GM12878 (cell line): Measurements from ENCODE around the gene RNU6-9. TPM values are rescaled to one million over a fixed set of nuclear protein-coding genes. Genes with fewer than 3 reads are reported as not detected.

ENCODE experiments used
- BHLHE40 ChIP-seq, 2 experiments: fragments of 450-650 bp in 1 of 2; IDR thresholded peaks; 2 replicates each; pipeline ENCODE4 v1.6.1; 2011 to 2017; ENCODE audit warnings: low read depth in 2 of 2, borderline replicate concordance in 1 of 2, improper control_type of control experiment in 1 of 2, low read length in 1 of 2, mild to moderate bottlenecking in 1 of 2
- FOXK2 ChIP-seq: fragments of 450-650 bp; IDR thresholded peaks from 2 replicates; pipeline ENCODE4 v1.6.1; 2017; ENCODE audit warnings: mild to moderate bottlenecking, moderate library complexity
- IKZF2 ChIP-seq, 2 experiments: fragments of 450-650 bp; IDR thresholded peaks; 2 replicates each; pipeline ENCODE4 v1.6.1; 2017; ENCODE audit warnings: mild to moderate bottlenecking in 2 of 2, moderate library complexity in 2 of 2
- JUNB ChIP-seq: IDR thresholded peaks from 2 replicates; pipeline ENCODE4 v1.6.1; 2016; ENCODE audit warnings: antibody characterized with exemption, mild to moderate bottlenecking
- KLF5 ChIP-seq: fragments of 450-650 bp; IDR thresholded peaks from 2 replicates; pipeline ENCODE4 v1.6.1; 2014; ENCODE audit warnings: mild to moderate bottlenecking; ENCODE audit not compliant: partially characterized antibody
- MAX ChIP-seq: IDR thresholded peaks from 2 replicates; pipeline ENCODE4 v1.6.1; 2012; ENCODE audit warnings: low read depth, low read length, improper control_type of control experiment
- MTA3 ChIP-seq: IDR thresholded peaks from 2 replicates; pipeline ENCODE4 v1.6.1; 2012; ENCODE audit warnings: low read length, inconsistent platforms, borderline replicate concordance
- NFXL1 ChIP-seq: fragments of 450-650 bp; IDR thresholded peaks from 2 replicates; pipeline ENCODE4 v1.6.1; 2017; ENCODE audit warnings: antibody characterized with exemption, mild to moderate bottlenecking, borderline replicate concordance
- NFYA ChIP-seq: IDR thresholded peaks from 2 replicates; pipeline ENCODE4 v1.6.1; 2011; ENCODE audit warnings: low read depth, mild to moderate bottlenecking, low read length, improper control_type of control experiment, borderline replicate concordance
- RELA ChIP-seq: fragments of 450-650 bp; IDR thresholded peaks from 2 replicates; pipeline ENCODE4 v1.8.0; 2014; ENCODE audit warnings: borderline replicate concordance; ENCODE audit not compliant: partially characterized antibody
- SIN3A ChIP-seq: IDR thresholded peaks from 2 replicates; pipeline ENCODE4 v1.6.1; 2012; ENCODE audit warnings: low read depth, low read length, improper control_type of control experiment
- SIX5 ChIP-seq: IDR thresholded peaks from 2 replicates; pipeline ENCODE4 v1.6.1; 2011; ENCODE audit warnings: mild to moderate bottlenecking, low read depth, low read length, moderate library complexity; ENCODE audit not compliant: severe bottlenecking
- SMAD5 ChIP-seq: IDR thresholded peaks from 2 replicates; pipeline ENCODE4 v1.6.1; 2016; ENCODE audit warnings: antibody characterized with exemption, low read depth
- SMC3 ChIP-seq: IDR thresholded peaks from 2 replicates; pipeline ENCODE4 v1.6.1; 2011; ENCODE audit warnings: low read length, improper control_type of control experiment, borderline replicate concordance
- SP1 ChIP-seq: IDR thresholded peaks from one replicate; pipeline ENCODE4 v1.6.1; 2011; ENCODE audit warnings: low read depth, low read length
- TCF12 ChIP-seq: IDR thresholded peaks from 2 replicates; pipeline ENCODE4 v1.6.1; 2011; ENCODE audit warnings: low read depth, mild to moderate bottlenecking, low read length
- ZNF207 ChIP-seq: fragments of 450-650 bp; IDR thresholded peaks from 2 replicates; pipeline ENCODE4 v1.6.1; 2014; ENCODE audit warnings: antibody characterized with exemption, mild to moderate bottlenecking, borderline replicate concordance
- ZNF274 ChIP-seq: IDR thresholded peaks from one replicate; pipeline ENCODE4 v1.8.0; 2011; ENCODE audit not compliant: insufficient read length, insufficient read depth
- ZNF592 ChIP-seq: fragments of 450-650 bp; IDR thresholded peaks from 2 replicates; pipeline ENCODE4 v1.6.1; 2017; ENCODE audit warnings: mild to moderate bottlenecking, moderate library complexity
- ZNF687 ChIP-seq: fragments of 450-650 bp; IDR thresholded peaks from 2 replicates; pipeline ENCODE4 v1.6.1; 2017; ENCODE audit warnings: mild to moderate bottlenecking, moderate library complexity
- polyA plus RNA-seq, 11 experiments: library from polyadenylated mRNA; depleted of rRNA in 4 of 11; unstranded in 6 of 11; stranded (reverse) in 5 of 11; fragments of >200 nt; fragmentation: Nextera tagmentation in 4 of 11; fragmentation: Illumina TruSeq in 1 of 11; extraction: Ambion mirVana in 4 of 11; extraction: Trizol in 1 of 11; gene quantifications; 1 replicate in 1 of 11; 2 replicates in 10 of 11; pipeline versions ENCODE4 v1.2.1 to v1.2.3, GENCODE V29; 2011 to 2016; ENCODE audit warnings: inconsistent platforms in 2 of 11, missing spikeins in 2 of 11, low read depth in 1 of 11
- total RNA-seq, 4 experiments: library from RNA; depleted of rRNA in 3 of 4; stranded (reverse); fragments of >200 nt in 3 of 4; fragmentation: Illumina TruSeq in 1 of 4; extraction: Trizol in 1 of 4; gene quantifications; 2 replicates each; pipeline versions ENCODE4 v1.2.1 to v1.2.3, GENCODE V29; 2013 to 2021
- TF ChIP-seq, protein P1 (sequence below): fragments of 450-650 bp; IDR thresholded peaks from 2 replicates; pipeline ENCODE4 v1.6.1; 2016; ENCODE audit warnings: mild to moderate bottlenecking

RNU6-9 gene
- total and polyA plus RNA-seq, 10 of the 15 experiments (the other 5 are each of a cell fraction or from before 2014, with no cell fraction given): not detected

DNA sequence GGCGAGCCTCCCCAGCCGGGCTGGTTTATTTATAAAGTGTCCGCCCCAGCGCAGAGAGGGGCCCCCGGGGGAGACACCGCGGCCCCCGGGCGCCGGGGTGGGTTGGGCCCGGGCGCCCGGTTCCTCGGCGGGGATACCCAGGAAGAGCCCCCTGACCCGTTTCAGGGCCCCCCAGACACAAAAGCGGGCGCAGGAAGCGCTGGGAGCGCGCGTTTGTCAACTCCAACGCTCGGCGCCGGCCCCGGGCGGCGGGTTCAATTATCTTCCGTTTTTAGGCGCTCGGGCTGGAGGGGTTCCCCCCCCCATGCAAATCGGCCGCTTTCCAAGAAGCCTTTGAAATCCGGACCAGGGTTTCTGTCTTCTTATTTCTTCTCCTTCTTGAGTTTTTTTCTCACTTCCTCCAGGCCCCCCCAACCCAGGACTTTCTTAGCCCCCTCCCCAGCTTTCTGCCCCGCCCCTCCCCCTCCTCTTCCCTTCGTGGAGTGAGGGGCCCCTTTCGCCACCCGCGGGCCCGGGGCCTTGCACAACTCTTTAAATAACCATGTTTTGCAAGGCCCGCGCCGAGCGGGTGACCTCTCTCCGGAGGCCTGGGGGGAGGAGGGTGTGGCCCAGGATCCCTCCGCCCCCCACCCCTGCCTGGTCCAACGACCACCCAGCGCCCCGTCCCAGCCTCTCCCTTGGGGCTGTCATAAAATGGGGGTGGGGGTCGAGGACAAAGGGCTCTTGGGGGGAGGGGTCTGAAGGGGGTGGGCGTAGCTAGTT is 33.5 kb downstream of the RNU6-9 start (continued):
- TF ChIP-seq SIX5: no peak
- no peak for TF ChIP-seq MAX
- no peak for TF ChIP-seq ZNF274
- TF ChIP-seq RELA: no peak
- no peak for TF ChIP-seq ZNF592
- TF ChIP-seq JUNB: no peak
- TF ChIP-seq FOXK2: no peak
- TF ChIP-seq ZNF687: no peak
- peak; percentile 33 for TF ChIP-seq SP1
- TF ChIP-seq NFXL1: no peak
- 0 out of 4 replicates have a peak, but pooled peaks of 1 of the 2 experiments have one; percentile 14 for TF ChIP-seq IKZF2 (IDR thresholded peaks at IDR 0.05)
- TF ChIP-seq SMC3: no peak
- TF ChIP-seq KLF5: no peak
- TF ChIP-seq ZNF207: no peak
- TF ChIP-seq MTA3: no peak
- peak; percentile 36; the same call in 1 of the 2 replicates for TF ChIP-seq SIN3A
- TF ChIP-seq TCF12: no peak
- TF ChIP-seq, protein P1, sequence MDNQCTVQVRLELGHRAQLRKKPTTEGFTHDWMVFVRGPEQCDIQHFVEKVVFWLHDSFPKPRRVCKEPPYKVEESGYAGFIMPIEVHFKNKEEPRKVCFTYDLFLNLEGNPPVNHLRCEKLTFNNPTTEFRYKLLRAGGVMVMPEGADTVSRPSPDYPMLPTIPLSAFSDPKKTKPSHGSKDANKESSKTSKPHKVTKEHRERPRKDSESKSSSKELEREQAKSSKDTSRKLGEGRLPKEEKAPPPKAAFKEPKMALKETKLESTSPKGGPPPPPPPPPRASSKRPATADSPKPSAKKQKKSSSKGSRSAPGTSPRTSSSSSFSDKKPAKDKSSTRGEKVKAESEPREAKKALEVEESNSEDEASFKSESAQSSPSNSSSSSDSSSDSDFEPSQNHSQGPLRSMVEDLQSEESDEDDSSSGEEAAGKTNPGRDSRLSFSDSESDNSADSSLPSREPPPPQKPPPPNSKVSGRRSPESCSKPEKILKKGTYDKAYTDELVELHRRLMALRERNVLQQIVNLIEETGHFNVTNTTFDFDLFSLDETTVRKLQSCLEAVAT: 0 out of 2 replicates have a peak, but pooled peaks have one; percentile 3
- no peak for TF ChIP-seq NFYA
- no peak for TF ChIP-seq BHLHE40 (IDR thresholded peaks at IDR 0.05; ENCODE audit: borderline replicate concordance in 1 of 2, low read depth in 2 of 2, low read length in 1 of 2)
- TF ChIP-seq SMAD5: no peak
